OCI-LY7 (cell line): ENCODE results near the gene CEP95.

Experiments
- CTCF ChIP-seq: fragments of 200-600 bp; sonication (generic); conservative IDR thresholded peaks from 2 replicates; pipeline ENCODE4 v1.5.1; 2014; ENCODE audit warnings: mild to moderate bottlenecking, antibody characterized with exemption, low read length, moderate library complexity, mixed read lengths
- EZH2phosphoT487 ChIP-seq: fragments of 200-600 bp; sonication (generic); IDR thresholded peaks from 2 replicates; pipeline ENCODE4 v1.6.1; 2018; ENCODE audit warnings: low read depth, borderline replicate concordance, mild to moderate bottlenecking, mixed run types, antibody characterized with exemption, low read length, moderate library complexity, mixed read lengths

GRCh38 chr17:64520359-64520758 lies 13.6 kb downstream of the CEP95 start:
- TF ChIP-seq CTCF (no peak), EZH2phosphoT487 (no peak)
